Kidney tubule cell (primary cell): ENCODE data around the gene PTPN14.

ENCODE experiments used
- DNase-seq: peaks from one replicate; pipeline ENCODE4 v3.0.0-alpha.2; 2018; ENCODE audit warnings: low spot score

PTPN14 gene

DNA sequence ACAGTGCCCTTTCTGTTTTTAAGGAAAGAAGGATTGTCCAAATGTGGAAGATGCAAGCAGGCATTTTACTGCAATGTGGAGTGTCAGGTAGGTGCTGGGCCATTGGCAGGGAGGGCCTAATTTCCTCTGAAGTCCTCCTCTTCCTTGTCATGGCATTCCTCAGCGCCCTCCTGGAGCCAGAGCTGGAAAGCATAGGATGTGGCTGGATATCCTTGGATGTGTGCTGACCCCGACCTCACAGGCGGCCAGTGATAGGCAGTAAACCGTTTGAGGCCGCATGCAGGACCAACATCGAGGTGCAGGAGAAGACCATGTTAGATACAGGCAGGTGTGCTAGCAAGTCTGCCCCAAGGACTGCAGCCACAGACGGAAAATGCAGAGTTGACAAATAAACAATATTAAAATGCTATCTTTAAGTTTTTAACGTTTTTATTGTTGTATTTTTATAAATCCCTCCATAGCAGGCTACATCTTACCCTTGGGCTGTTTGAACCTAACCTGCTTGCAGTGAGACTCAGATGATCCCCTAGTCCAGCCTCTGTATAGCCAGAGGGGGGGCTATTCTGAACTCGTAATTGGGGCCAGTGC is 246.1 kb downstream of the PTPN14 start:
- DNase-seq: no peak

DNA sequence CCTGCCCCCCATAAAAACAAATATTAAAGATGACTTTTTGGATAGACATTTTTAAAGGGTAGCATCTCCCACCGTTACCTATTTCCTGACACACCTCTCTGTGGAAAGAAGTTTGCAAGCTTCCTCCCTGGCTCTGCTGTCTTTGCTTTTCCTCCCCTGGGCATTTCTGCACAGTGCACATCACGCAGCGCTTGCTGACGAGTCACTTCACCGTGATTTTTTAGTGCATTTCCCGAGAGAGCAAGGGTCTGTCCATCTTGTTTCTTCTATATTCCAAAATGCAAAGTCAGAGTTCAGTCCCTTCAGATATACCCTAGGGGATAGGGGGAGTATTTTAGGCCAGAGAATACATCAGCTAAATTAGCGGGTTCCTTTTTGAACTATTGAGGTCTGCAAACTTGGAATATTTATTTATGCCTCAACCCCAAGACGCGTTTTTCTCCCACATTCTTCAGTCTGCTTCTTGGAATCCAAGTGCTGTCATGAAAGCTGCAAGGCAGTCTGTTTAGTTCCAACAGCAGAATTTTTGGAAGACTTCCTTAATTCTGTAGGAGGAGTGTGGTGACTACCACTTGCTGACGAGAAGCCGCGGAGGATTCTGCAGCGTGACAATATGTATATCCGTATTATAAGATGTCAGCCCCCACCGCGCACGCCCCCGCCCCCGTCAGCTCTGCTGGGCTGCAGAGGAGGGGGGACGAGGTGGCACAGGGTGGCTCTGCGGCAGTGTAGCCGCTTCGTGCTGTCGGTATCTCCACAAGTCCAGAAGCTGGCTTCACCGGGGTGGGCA is 248.1 kb downstream of the PTPN14 start:
- DNase-seq: no peak

- DNase-seq: no peak
Observed at GRCh38 chr1:214301526-214301925, 249.9 kb downstream of the PTPN14 start.

DNA sequence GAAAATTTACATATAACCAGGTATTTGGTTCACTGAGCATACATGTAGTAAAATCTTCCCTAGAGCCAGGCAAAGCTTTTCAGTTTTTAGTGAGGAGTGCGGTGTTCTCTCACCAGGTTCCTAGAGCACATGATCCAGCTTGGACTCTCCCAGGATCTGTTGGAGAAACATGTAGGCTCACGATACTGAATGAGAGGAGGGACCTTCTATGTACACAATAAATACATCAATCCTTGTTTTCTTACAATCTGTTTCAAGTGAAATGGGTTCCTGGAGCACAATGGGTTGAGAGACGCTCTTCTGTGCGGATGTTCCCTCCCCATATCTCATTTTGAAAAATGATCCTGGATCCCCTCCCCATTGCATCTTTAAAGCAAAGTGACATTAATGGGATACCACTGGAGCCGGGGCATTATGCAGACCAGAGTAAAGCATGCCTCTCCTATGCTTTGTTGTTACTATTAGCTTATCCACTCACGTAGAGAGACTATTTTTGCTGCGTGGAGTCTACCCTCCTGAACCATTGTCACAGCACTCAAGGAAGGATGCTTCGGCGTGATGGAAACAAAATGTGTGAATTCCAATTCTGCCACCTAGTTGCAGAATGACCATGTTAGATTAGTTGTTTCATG is 251.1 kb downstream of the PTPN14 start:
- DNase-seq: no peak
